Activated naive CD8-positive, alpha-beta T cell treated with anti-CD3 and anti-CD28 coated beads for 36 hours (primary cell): ENCODE data around the gene TOLLIP. TPM values are rescaled to one million over a fixed set of nuclear protein-coding genes. Genes with fewer than 3 reads are reported as not detected.

ENCODE experiments used
- DNase-seq: peaks from one replicate; pipeline ENCODE4 v3.0.0; 2021
- H3K27ac Mint-ChIP-seq: one replicate; pipeline ENCODE4 v1.8.0; 2022; ENCODE audit warnings: mild to moderate bottlenecking, moderate library complexity, mixed read lengths
- H3K27me3 Mint-ChIP-seq: one replicate; pipeline ENCODE4 v1.8.0; 2022; ENCODE audit warnings: mild to moderate bottlenecking, mixed read lengths
- H3K36me3 Mint-ChIP-seq: one replicate; pipeline ENCODE4 v1.8.0; 2021; ENCODE audit warnings: mild to moderate bottlenecking, mixed read lengths
- H3K4me1 Mint-ChIP-seq: one replicate; pipeline ENCODE4 v1.8.0; 2021; ENCODE audit warnings: mixed read lengths
- H3K4me3 Mint-ChIP-seq: one replicate; pipeline ENCODE4 v1.8.0; 2022; ENCODE audit warnings: mild to moderate bottlenecking, moderate library complexity, mixed read lengths
- H3K9me3 Mint-ChIP-seq: one replicate; pipeline ENCODE4 v1.8.0; 2022; ENCODE audit warnings: mixed read lengths
- total RNA-seq, 2 experiments: library from RNA; stranded (reverse); gene quantifications; one replicate each; pipeline ENCODE4 v1.2.3, GENCODE V29; 2021

The TOLLIP gene
- total RNA-seq, 2 experiments from 2014 or later = 32.8 to 36.0 TPM

- no peak overlapping the region for H3K4me3 Mint-ChIP-seq
- peak; percentile 25 for DNase-seq
- peaks cover 6% of the 10 kb centered on the region for H3K36me3 Mint-ChIP-seq
- H3K27me3 Mint-ChIP-seq = peaks cover 9% of the 10 kb centered on the region
- no peak overlapping the region for H3K27ac Mint-ChIP-seq
- peaks cover 11% of the 10 kb centered on the region for H3K4me1 Mint-ChIP-seq
- H3K9me3 Mint-ChIP-seq = peaks cover 3% of the 10 kb centered on the region
Measured at GRCh38 chr11:1336836-1337646, 27.6 kb upstream of the TOLLIP start.

GRCh38 chr11:1335811-1336761 lies 26.7 kb upstream of the TOLLIP start:
- Mint-ChIP-seq H3K27ac (peak overlapping the region; percentile 75), H3K9me3 (peaks cover 3% of the 10 kb centered on the region), H3K4me3 (peak overlapping the region; percentile 77), H3K36me3 (peaks cover 6% of the 10 kb centered on the region), H3K27me3 (peaks cover 9% of the 10 kb centered on the region), H3K4me1 (peaks cover 11% of the 10 kb centered on the region)
- peak; percentile 57 for DNase-seq

- Mint-ChIP-seq H3K9me3 (peaks cover 3% of the 10 kb centered on the region), H3K27me3 (peaks cover 9% of the 10 kb centered on the region)
Measured at GRCh38 chr11:1335264-1335810, 25.9 kb upstream of the TOLLIP start.

GRCh38 chr11:1333860-1334259 lies 24.4 kb upstream of the TOLLIP start:
- H3K4me1 Mint-ChIP-seq = peaks cover 14% of the 10 kb centered on the region
- H3K27me3 Mint-ChIP-seq = peaks cover 9% of the 10 kb centered on the region
- H3K9me3 Mint-ChIP-seq = peaks cover 3% of the 10 kb centered on the region
- no peak overlapping the region for H3K27ac Mint-ChIP-seq
- H3K36me3 Mint-ChIP-seq = peaks cover 6% of the 10 kb centered on the region
- no peak for DNase-seq
- no peak overlapping the region for H3K4me3 Mint-ChIP-seq

More at GRCh38 chr11:1335264-1335810, 25.9 kb upstream of the TOLLIP start:
- Mint-ChIP-seq H3K27ac (peak overlapping the region; percentile 49), H3K4me1 (peaks cover 14% of the 10 kb centered on the region), H3K4me3 (peak overlapping the region; percentile 73), H3K36me3 (peaks cover 6% of the 10 kb centered on the region)
- no peak for DNase-seq

GRCh38 chr11:1333091-1333772 lies 23.8 kb upstream of the TOLLIP start:
- H3K4me1 Mint-ChIP-seq = peaks cover 14% of the 10 kb centered on the region
- peaks cover 6% of the 10 kb centered on the region for H3K36me3 Mint-ChIP-seq
- H3K27ac Mint-ChIP-seq = no peak overlapping the region
- peaks cover 7% of the 10 kb centered on the region for H3K27me3 Mint-ChIP-seq
- H3K4me3 Mint-ChIP-seq = no peak overlapping the region
- H3K9me3 Mint-ChIP-seq = peaks cover 6% of the 10 kb centered on the region
- DNase-seq = no peak

GRCh38 chr11:1330473-1330872 lies 21.0 kb upstream of the TOLLIP start:
- H3K4me3 Mint-ChIP-seq = no peak overlapping the region
- peaks cover 3% of the 10 kb centered on the region for H3K27me3 Mint-ChIP-seq
- peaks cover 6% of the 10 kb centered on the region for H3K36me3 Mint-ChIP-seq
- no peak for DNase-seq
- peaks cover 10% of the 10 kb centered on the region for H3K4me1 Mint-ChIP-seq
- H3K27ac Mint-ChIP-seq = no peak overlapping the region
- peaks cover 10% of the 10 kb centered on the region for H3K9me3 Mint-ChIP-seq

GRCh38 chr11:1327064-1327460 lies 17.6 kb upstream of the TOLLIP start:
- Mint-ChIP-seq H3K4me1 (peaks cover 10% of the 10 kb centered on the region), H3K27me3 (peaks cover 13% of the 10 kb centered on the region), H3K27ac (no peak overlapping the region), H3K4me3 (no peak overlapping the region), H3K9me3 (peaks cover 10% of the 10 kb centered on the region), H3K36me3 (peaks cover 2% of the 10 kb centered on the region)
- no peak for DNase-seq

- Mint-ChIP-seq H3K27me3 (peaks cover 13% of the 10 kb centered on the region), H3K9me3 (peaks cover 10% of the 10 kb centered on the region), H3K4me3 (no peak overlapping the region), H3K36me3 (peaks cover 2% of the 10 kb centered on the region), H3K27ac (no peak overlapping the region), H3K4me1 (peaks cover 10% of the 10 kb centered on the region)
- no peak for DNase-seq
Measured at GRCh38 chr11:1326435-1327063, 17.1 kb upstream of the TOLLIP start.

- peaks cover 19% of the 10 kb centered on the region for H3K27me3 Mint-ChIP-seq
Measured at GRCh38 chr11:1323774-1324173, 14.3 kb upstream of the TOLLIP start.

GRCh38 chr11:1317993-1318392 lies 8.6 kb upstream of the TOLLIP start:
- Mint-ChIP-seq H3K36me3 (no peaks in the 10 kb centered on the region), H3K4me1 (peaks cover 4% of the 10 kb centered on the region), H3K9me3 (no peaks in the 10 kb centered on the region), H3K27ac (no peak overlapping the region), H3K27me3 (peaks cover 7% of the 10 kb centered on the region), H3K4me3 (no peak overlapping the region)
- DNase-seq = no peak

More at GRCh38 chr11:1323774-1324173, 14.3 kb upstream of the TOLLIP start:
- peaks cover 2% of the 10 kb centered on the region for H3K36me3 Mint-ChIP-seq
- no peak for DNase-seq
- H3K4me3 Mint-ChIP-seq = no peak overlapping the region
- H3K9me3 Mint-ChIP-seq = peaks cover 10% of the 10 kb centered on the region
- no peak overlapping the region for H3K27ac Mint-ChIP-seq
- H3K4me1 Mint-ChIP-seq = peaks cover 8% of the 10 kb centered on the region

GRCh38 chr11:1317432-1317831 lies 8.0 kb upstream of the TOLLIP start:
- Mint-ChIP-seq H3K4me3 (no peak overlapping the region), H3K4me1 (peaks cover 4% of the 10 kb centered on the region), H3K27ac (no peak overlapping the region), H3K27me3 (peaks cover 7% of the 10 kb centered on the region), H3K36me3 (peaks cover 1% of the 10 kb centered on the region), H3K9me3 (peaks cover 1% of the 10 kb centered on the region)
- no peak for DNase-seq

GRCh38 chr11:1310772-1311468 lies 1.5 kb upstream of the TOLLIP start:
- Mint-ChIP-seq H3K4me1 (peaks cover 31% of the 10 kb centered on the region), H3K27ac (peak overlapping the region; percentile 98), H3K9me3 (peaks cover 12% of the 10 kb centered on the region), H3K4me3 (peak overlapping the region; percentile 83), H3K27me3 (no peaks in the 10 kb centered on the region), H3K36me3 (peaks cover 24% of the 10 kb centered on the region)
- peak; percentile 71 for DNase-seq

GRCh38 chr11:1310318-1310687 lies 871 bp upstream of the TOLLIP start:
- DNase-seq = no peak
- Mint-ChIP-seq H3K4me1 (peaks cover 31% of the 10 kb centered on the region), H3K36me3 (peaks cover 24% of the 10 kb centered on the region), H3K27ac (peak overlapping the region; percentile 98), H3K9me3 (peaks cover 12% of the 10 kb centered on the region), H3K4me3 (peak overlapping the region; percentile 83), H3K27me3 (no peaks in the 10 kb centered on the region)
